Stomach (tissue), 9 donors: ENCODE results near the gene NDUFB3. TPM values are rescaled to one million over a fixed set of nuclear protein-coding genes. Genes with fewer than 3 reads are reported as not detected.
"Not testable (repeated sequence)": the region's sequence is repeated elsewhere in the genome, so short reads cannot be mapped to it uniquely, and the experiment has no call there.

ENCODE experiments used
- DNase-seq, 2 donors: peaks; one replicate each; pipeline versions ENCODE4 v3.0.0 to v3.0.0-alpha.2; 2013 to 2019
- H3K27ac ChIP-seq, 5 donors: fragments of 200-600 bp in 4 of 5; sonication (generic) in 4 of 5; one replicate each; pipeline ENCODE4 v1.5.1; 2013 to 2019; ENCODE audit warnings: mild to moderate bottlenecking in 1 of 5, moderate library complexity in 1 of 5
- H3K27me3 ChIP-seq, 3 donors: fragments of 200-600 bp; sonication (generic); one replicate each; pipeline ENCODE4 v1.5.1; 2017 to 2019; ENCODE audit warnings: mixed run types in 1 of 3
- H3K36me3 ChIP-seq, 4 donors: fragments of 200-600 bp; sonication (generic); 1 replicate in 3 of 4; 2 replicates in 1 of 4; pipeline ENCODE4 v1.5.1; 2016 to 2019
- H3K4me1 ChIP-seq, 4 donors: fragments of 200-600 bp; sonication (generic); one replicate each; pipeline ENCODE4 v1.5.1; 2016 to 2019
- H3K4me3 ChIP-seq, 4 donors: fragments of 200-600 bp; sonication (generic) in 3 of 4; one replicate each; pipeline ENCODE4 v1.5.1; 2016 to 2019; ENCODE audit warnings: mild to moderate bottlenecking in 1 of 4
- H3K9me3 ChIP-seq, 4 donors: fragments of 200-600 bp; sonication (generic); one replicate each; pipeline ENCODE4 v1.5.1; 2016 to 2019
- EP300 ChIP-seq: sonication (generic); formaldehyde crosslinking; IDR thresholded peaks from one replicate; pipeline ENCODE4 v1.6.1; 2017; ENCODE audit warnings: antibody characterized with exemption
- POLR2A ChIP-seq, 4 donors: fragments of 450-650 bp; IDR thresholded peaks; one replicate each; pipeline ENCODE4 v1.6.1; 2016; ENCODE audit warnings: antibody characterized with exemption in 4 of 4, control low read depth in 2 of 4, mild to moderate bottlenecking in 1 of 4, moderate library complexity in 1 of 4
- POLR2AphosphoS5 ChIP-seq, 3 donors: sonication (generic); formaldehyde crosslinking; IDR thresholded peaks; one replicate each; pipeline ENCODE4 v1.6.1; 2016; ENCODE audit warnings: antibody characterized with exemption in 3 of 3
- WGBS, 5 donors: extraction: QIAGEN DNeasy Blood & Tissue Kit in 3 of 5; methylation state at CpG; one replicate each; pipeline versions ENCODE4 v1.1.5 to v1.1.7; 2013 to 2018; 5-methylcytosine and 5-hydroxymethylcytosine counted together
- intact Hi-C: fragments of 100-400 bp; cut with DNase I; formaldehyde crosslinking; loops from one replicate; pipeline ENCODE4 v1.15.1; 2023; ENCODE audit warnings: low total_unique reads
- polyA plus RNA-seq, 3 donors: library from polyadenylated mRNA; stranded (reverse); fragments of 200-250 nt; gene quantifications; one replicate each; pipeline ENCODE4 v1.2.3, GENCODE V29; 2013
- total RNA-seq, 5 donors: library from RNA; depleted of rRNA; stranded (reverse); fragments of >200 nt; gene quantifications; one replicate each; pipeline versions ENCODE4 v1.1.0 to v1.2.3, GENCODE V29; 2014 to 2016
- TF ChIP-seq, protein P1 (sequence below), 7 experiments: fragments of 450-650 bp in 4 of 7; fragments of 200-600 bp in 3 of 7; sonication (generic) in 3 of 7; IDR thresholded peaks; one replicate each; pipeline ENCODE4 v1.5.1; 2016 to 2019; ENCODE audit warnings: antibody characterized with exemption in 7 of 7, control low read depth in 2 of 7, mild to moderate bottlenecking in 1 of 7
- donor health status: healthy with polysubstance abuse.
- donor health status: Bipolar disorder and iron deficiency.
- donor health status: healthy.

NDUFB3 gene
- total and polyA plus RNA-seq, 8 donors: 3.5 to 134 (median 85.7) TPM

DNA sequence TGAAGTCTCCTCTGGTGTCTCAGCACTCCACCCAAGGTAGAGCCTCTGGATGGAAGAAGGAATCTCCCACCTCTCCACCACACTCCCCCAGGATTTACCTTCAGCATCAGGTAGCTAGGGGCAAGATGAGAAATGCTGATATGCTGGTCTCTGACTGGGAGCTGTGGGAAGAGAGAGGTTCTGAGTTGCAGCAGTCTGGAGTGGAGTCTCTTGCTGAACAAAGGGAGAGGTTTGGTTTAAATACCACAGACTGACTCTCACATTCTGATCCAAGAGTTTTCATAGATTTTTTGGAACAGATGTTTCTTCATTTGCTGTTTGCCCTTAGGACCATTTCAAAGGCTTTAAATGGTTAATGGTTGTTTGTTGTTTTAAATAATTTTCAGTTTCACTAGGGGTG, 43.0 kb downstream of the NDUFB3 start:
- intact Hi-C loops: no loop called here

DNA sequence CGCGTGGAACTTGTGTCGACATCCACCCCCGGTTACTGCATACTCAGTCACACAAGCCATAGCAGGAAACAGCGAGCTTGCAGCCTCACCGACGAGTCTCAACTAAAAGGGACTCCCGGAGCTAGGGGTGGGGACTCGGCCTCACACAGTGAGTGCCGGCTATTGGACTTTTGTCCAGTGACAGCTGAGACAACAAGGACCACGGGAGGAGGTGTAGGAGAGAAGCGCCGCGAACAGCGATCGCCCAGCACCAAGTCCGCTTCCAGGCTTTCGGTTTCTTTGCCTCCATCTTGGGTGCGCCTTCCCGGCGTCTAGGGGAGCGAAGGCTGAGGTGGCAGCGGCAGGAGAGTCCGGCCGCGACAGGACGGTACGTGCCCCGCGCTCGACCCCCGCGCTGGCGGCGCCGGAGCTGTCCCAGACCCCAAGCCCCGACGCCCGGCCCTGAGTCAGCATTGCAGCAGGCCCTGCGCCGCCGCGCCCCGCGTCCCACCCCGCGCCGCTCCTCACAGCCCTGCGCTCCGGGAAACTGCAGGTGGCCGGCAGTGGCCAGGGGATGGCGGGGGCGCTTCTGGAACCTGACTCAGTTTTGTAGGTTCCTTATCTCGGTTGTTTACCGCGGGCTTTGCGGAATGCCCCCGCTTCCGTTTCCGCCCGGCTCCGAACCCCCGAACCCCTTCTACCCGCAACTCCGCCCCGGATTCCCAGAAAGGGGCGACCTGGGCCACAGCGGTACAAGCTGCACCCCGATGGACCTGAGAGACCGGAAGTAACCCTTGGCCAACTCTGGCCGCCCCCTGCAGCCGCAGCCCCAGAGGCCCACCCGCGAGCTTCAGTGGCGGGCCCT, 44.5 kb downstream of the NDUFB3 start, which contains the start of gene CFLAR:
Gene CFLAR, plus strand, starts transcription at position 50 of the 844 bp plus-strand sequence. CDS start 13,702 bp downstream, outside the sequence.
- Histone ChIP-seq H3K36me3 (peaks cover 0 to 3% (median 0%) of the 10 kb centered on the region in 4 donors), H3K4me1 (peaks cover 9 to 50% (median 39%) of the 10 kb centered on the region in 4 donors), H3K27me3 (no peaks in the 10 kb centered on the region), H3K9me3 (no peaks in the 10 kb centered on the region), H3K4me3 (peak within 1 kb of the TSS; percentile 61 to 93 (median 80)), H3K27ac (peak within 1 kb of the TSS; percentile 98 to 100 (median 99))
- intact Hi-C loops: no loop called here
- TF ChIP-seq, protein P1, sequence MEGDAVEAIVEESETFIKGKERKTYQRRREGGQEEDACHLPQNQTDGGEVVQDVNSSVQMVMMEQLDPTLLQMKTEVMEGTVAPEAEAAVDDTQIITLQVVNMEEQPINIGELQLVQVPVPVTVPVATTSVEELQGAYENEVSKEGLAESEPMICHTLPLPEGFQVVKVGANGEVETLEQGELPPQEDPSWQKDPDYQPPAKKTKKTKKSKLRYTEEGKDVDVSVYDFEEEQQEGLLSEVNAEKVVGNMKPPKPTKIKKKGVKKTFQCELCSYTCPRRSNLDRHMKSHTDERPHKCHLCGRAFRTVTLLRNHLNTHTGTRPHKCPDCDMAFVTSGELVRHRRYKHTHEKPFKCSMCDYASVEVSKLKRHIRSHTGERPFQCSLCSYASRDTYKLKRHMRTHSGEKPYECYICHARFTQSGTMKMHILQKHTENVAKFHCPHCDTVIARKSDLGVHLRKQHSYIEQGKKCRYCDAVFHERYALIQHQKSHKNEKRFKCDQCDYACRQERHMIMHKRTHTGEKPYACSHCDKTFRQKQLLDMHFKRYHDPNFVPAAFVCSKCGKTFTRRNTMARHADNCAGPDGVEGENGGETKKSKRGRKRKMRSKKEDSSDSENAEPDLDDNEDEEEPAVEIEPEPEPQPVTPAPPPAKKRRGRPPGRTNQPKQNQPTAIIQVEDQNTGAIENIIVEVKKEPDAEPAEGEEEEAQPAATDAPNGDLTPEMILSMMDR (IDR thresholded peaks at IDR 0.05): no peak
- peak in 2 of 4 donors; percentile 37 to 59 for TF ChIP-seq POLR2A (IDR thresholded peaks at IDR 0.05)
- TF ChIP-seq POLR2AphosphoS5 (IDR thresholded peaks at IDR 0.05): peak; percentile 39 to 93 (median 92)
- WGBS, 5 donors: 0 to 1% (median 0%) methylated on average over 29 to 75 of the region's 75 CpGs
- DNase-seq: peak; percentile 74 to 90

More for the DNA sequence above, 43.0 kb downstream of the NDUFB3 start:
- H3K27ac ChIP-seq: peak overlapping the region in 4 of 5 donors; percentile 99 to 100 (median 100)
- H3K4me1 ChIP-seq: peaks cover 6 to 35% (median 25%) of the 10 kb centered on the region in 4 donors
- TF ChIP-seq POLR2AphosphoS5 (IDR thresholded peaks at IDR 0.05): no peak
- no peak for TF ChIP-seq POLR2A (IDR thresholded peaks at IDR 0.05)
- no peak for TF ChIP-seq EP300
- TF ChIP-seq, protein P1 (IDR thresholded peaks at IDR 0.05): no peak
- no peak for DNase-seq
- peak overlapping the region in 2 of 4 donors; percentile 61 to 73 for H3K4me3 ChIP-seq
- H3K36me3 ChIP-seq: no peaks in the 10 kb centered on the region
- no peaks in the 10 kb centered on the region for H3K27me3 ChIP-seq
- H3K9me3 ChIP-seq: no peaks in the 10 kb centered on the region

DNA sequence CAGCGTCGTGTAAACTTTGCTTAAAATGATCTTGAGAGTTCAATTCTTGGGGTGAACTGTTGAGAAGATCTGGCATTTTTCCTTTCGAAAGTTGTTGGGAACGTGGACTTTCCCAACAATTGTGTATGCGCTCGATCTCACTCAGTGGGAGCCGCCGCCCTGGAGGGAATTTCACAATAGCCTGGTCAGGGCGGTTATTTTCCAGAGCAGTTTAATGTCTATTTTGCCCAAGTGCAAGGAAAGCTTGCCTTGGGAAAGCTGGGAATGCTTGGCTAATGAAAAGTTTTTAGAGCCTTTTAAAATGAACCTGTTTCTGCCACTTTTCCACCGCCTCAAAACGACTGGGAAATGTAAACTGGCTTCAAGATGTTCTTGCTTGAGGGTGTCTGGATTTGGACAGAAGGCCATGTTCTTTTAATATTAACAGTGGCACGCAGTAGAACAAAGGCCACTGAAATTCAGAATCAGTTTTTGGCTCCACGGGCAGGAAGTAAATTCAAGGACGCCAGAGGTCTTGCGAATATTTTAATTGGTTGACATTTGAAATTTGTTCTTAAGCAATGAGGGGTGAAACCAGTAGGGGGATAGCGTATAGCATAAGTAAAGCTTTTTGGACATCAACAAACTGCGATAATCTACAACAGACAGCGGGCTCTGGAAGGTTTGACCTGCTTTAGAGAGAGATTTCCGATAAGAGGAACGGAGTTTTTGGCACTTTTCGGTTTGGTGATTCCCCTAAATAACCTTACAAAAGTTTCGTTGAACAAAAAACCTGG, 45.3 kb downstream of the NDUFB3 start:
- Histone ChIP-seq H3K9me3 (no peaks in the 10 kb centered on the region), H3K36me3 (peaks cover 0 to 3% (median 0%) of the 10 kb centered on the region in 4 donors), H3K4me3 (peak overlapping the region; percentile 61 to 93 (median 80)), H3K4me1 (peaks cover 9 to 58% (median 43%) of the 10 kb centered on the region in 4 donors), H3K27ac (peak overlapping the region; percentile 98 to 100 (median 99)), H3K27me3 (no peaks in the 10 kb centered on the region)
- DNase-seq: peak; percentile 70 to 88
- 0 to 1% (median 1%) methylated on average over 22 of the region's 22 CpGs for WGBS, 5 donors
- intact Hi-C loops: no loop called here
- TF ChIP-seq, protein P1 (IDR thresholded peaks at IDR 0.05): peak in 4 of 7 experiments; percentile 16 to 51 (median 39)
- TF ChIP-seq EP300: no peak
- peak in 2 of 3 donors; percentile 63 to 64 for TF ChIP-seq POLR2AphosphoS5 (IDR thresholded peaks at IDR 0.05)

DNA sequence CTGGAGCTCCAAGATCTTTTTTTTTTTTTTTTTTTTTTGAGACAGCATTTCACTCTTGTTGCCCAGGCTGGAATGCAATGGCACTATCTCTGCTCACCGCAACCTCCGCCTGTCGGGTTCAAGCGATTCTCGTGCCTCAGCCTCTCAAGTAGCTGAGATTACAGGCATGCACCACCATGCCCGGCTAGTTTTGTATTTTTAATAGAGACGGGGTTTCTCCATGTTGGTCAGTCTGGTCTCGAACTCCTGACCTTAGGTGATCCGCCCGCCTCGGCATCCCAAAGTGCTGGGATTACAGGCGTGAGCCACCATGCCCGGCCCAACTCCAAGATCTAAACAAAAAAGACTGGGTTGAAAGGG, 45.9 kb downstream of the NDUFB3 start:
- peak overlapping the region; percentile 61 to 93 (median 80) for H3K4me3 ChIP-seq
- intact Hi-C loops: not testable (repeated sequence)

More for the DNA sequence above, 45.9 kb downstream of the NDUFB3 start:
- not testable (repeated sequence) for H3K27me3 ChIP-seq, DNase-seq, H3K9me3 ChIP-seq, H3K36me3 ChIP-seq
- peaks cover 15 to 64% (median 47%) of the 10 kb centered on the region in 4 donors for H3K4me1 ChIP-seq
- WGBS, 5 donors: 7 to 23% (median 14%) methylated on average over 13 of the region's 13 CpGs
- peak overlapping the region; percentile 98 to 100 (median 99) for H3K27ac ChIP-seq
